ENCODE measurements around the gene TIAL1.

GRCh38 chr10:119620241-119621077, 23.7 kb upstream of the TIAL1 start:
- TF ChIP-seq YY1 (IDR thresholded peaks at IDR 0.05) (no peak), CTCF (IDR thresholded peaks at IDR 0.05; ENCODE audit: low read depth, low read length, missing input control) (no peak), SP1 (IDR thresholded peaks at IDR 0.05) (no peak), MAX (IDR thresholded peaks at IDR 0.05) (no peak)
- TF ChIP-seq, protein P1, sequence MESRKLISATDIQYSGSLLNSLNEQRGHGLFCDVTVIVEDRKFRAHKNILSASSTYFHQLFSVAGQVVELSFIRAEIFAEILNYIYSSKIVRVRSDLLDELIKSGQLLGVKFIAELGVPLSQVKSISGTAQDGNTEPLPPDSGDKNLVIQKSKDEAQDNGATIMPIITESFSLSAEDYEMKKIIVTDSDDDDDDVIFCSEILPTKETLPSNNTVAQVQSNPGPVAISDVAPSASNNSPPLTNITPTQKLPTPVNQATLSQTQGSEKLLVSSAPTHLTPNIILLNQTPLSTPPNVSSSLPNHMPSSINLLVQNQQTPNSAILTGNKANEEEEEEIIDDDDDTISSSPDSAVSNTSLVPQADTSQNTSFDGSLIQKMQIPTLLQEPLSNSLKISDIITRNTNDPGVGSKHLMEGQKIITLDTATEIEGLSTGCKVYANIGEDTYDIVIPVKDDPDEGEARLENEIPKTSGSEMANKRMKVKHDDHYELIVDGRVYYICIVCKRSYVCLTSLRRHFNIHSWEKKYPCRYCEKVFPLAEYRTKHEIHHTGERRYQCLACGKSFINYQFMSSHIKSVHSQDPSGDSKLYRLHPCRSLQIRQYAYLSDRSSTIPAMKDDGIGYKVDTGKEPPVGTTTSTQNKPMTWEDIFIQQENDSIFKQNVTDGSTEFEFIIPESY (IDR thresholded peaks at IDR 0.05), result no peak
